GM12892 (cell line): Measurements from ENCODE around the gene NECTIN4.

ENCODE experiments used
- DNase-seq: peaks from one replicate; pipeline ENCODE4 v3.0.0; 2011; ENCODE audit not compliant: insufficient read length
- FAIRE-seq: peaks from 2 replicates; lab custom pipeline; 2011; peaks lifted over from hg19 to GRCh38; lab: Jason Lieb, UNC
- POLR2A ChIP-seq: IDR thresholded peaks from 2 replicates; pipeline ENCODE4 v1.6.1; 2011; ENCODE audit warnings: low read depth, low read length, control low read depth
- POLR2AphosphoS5 ChIP-seq: IDR thresholded peaks from 2 replicates; pipeline ENCODE4 v1.6.1; 2011; ENCODE audit warnings: low read depth, low read length, control low read depth
- TAF1 ChIP-seq: IDR thresholded peaks from 2 replicates; pipeline ENCODE4 v1.6.1; 2011; ENCODE audit warnings: low read depth, mild to moderate bottlenecking, control low read depth, low read length, borderline replicate concordance

Gene NECTIN4

DNA sequence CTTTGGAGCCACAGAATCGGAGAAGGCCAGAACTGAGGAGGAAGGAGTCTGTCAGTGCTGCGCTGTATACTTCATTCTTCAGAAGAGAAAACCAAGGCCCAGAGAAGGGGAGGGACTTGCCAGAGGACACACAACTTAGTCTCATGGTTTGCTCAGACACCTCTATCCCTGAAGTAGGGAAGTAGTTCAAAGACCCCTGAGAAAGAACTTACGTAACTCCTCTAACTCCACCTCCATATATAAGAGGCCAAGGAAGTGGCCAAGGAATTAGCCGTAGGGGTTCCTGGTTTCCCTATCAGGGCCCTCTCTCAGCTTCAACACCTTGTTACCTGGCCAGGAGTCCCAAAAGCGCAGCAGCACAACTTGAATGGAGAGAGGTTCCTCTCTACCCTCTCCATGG lies 580 bp upstream of the NECTIN4 start:
- DNase-seq (no peak), FAIRE-seq (no peak)
- TF ChIP-seq TAF1 (no peak), POLR2A (no peak), POLR2AphosphoS5 (no peak)

DNA sequence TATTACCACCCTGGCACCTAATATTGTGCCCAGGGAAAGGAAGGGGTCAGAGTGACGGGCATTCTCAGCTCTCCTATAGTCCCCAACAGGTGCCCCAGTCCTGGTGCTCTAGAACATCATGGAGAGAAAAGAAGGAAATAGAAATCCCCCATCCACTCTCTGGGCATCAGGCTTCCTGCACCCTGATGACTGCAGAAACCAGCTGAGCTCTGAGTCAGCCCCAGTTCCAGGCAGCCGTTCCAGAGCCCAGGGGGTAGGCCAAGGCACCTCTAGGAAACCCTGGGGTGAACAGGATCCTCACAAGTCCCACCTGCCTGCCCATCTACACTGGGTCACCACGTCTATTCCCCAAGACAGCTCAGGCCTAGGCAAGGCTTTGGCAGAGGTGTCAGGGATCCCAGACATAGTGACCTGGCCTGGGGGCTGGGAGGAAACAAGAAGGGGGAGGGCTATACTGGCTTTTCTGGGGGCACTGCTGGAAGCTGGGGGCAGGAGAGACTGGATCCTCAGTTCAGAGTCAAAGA lies 709 bp downstream of the NECTIN4 start:
- DNase-seq = no peak
- TF ChIP-seq POLR2AphosphoS5 (no peak), TAF1 (no peak), POLR2A (no peak)
- no peak for FAIRE-seq

DNA sequence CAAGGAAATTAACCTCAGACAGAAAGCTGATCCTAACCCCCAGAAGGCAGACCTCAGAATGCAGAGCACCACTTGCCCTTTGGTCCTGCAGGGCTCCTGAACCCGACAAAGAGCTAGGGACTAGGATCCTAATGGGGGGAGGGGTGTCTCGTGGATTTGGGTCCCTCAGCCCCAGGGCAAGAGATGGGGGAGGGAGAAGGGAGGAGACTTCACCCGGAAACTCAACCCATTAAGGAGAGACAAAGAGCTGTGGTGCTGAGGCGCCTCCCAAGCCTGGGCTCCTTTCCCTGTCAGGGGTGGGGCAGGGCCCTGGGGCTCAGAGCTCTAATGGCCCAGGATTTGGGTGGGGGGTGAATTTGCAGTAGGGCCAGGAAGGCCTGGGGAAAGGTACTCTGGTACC lies 2.9 kb downstream of the NECTIN4 start:
- no peak for DNase-seq
- FAIRE-seq = no peak
- no peak for TF ChIP-seq POLR2A
- TF ChIP-seq TAF1 = no peak
- no peak for TF ChIP-seq POLR2AphosphoS5

DNA sequence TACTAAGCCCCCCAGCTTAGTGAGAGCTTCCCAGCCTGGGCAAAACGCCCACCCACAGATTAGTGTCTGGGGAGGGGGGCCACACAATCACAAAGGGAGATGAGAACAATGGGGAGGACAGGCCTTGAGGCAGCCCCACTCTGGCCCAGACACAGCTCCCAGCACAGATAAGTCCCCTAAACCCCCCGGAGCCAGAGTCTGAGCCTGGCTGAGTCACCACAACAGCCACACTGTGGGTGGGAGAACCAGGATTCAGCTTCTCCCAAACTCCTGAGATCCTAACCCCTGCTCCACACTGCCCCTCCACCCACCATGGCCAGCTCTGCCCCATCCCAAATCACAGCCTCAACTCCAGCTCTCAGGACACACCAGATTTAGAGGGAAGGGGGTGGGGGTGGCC lies 4.2 kb downstream of the NECTIN4 start:
- FAIRE-seq = no peak
- DNase-seq = no peak
- TF ChIP-seq TAF1 (no peak), POLR2A (no peak), POLR2AphosphoS5 (no peak)

DNA sequence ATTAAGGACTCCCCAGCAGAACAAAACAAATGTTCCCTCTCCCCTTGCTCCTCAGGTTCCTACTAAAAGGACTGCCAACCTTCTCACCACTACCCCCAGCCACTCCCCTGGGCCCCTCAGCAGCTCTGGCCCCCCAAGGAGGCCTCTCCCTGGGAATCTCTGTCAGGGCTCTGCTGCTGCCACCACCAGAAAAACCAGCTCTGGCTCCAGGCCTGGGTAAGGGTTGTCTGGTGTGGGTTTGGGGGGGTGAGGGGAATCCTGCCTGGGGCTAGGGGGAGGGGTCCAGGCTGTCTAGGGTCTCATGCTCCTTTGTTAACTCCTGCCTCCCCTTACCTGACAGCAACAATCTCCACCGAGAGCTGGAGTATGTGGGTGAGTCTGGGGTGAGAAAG lies 4.8 kb downstream of the NECTIN4 start:
- FAIRE-seq (no peak), DNase-seq (no peak)
- TF ChIP-seq POLR2A = no peak
- TF ChIP-seq POLR2AphosphoS5 = no peak
- no peak for TF ChIP-seq TAF1

DNA sequence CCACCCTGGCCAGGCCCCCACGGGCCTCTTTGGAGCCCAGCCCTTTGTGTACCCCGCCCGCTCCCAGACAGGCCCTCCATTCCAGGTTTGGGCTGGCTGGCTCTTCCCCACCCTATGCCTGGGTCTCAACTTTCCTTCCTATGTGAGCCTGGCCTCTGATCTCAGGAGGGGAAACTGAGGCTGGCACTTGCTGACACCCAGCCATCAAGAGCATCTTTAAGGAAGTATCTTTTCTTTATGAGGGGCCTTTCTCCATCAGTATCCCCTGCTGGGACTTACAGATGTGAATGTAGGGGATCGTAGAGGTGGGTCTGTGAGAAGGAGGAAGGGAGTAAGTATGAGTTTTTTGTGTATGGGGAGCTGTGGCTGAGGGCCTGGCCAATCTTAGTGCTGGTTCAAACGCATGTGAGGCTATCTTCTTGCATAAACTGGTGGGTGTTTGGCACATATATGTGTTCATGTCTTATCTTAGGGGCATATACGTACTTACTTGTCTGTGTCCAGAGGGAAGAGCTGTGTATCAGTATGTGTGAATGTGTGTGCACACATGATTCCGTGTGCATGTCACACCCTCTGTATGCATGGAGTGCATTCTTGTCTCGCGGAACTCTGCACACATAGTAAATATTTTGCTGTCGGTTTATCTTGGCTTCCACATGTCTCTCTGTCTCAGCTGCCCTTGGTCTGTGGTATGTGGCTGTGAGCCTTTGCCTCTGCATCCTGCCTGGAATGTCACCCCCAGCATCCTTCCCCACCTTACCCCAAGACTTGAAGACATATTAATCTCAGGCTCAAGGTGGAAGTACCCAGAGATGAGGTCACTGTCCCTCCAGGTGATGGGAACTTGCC lies 5.4 kb downstream of the NECTIN4 start:
- DNase-seq (no peak), FAIRE-seq (peak; percentile 44)
- no peak for TF ChIP-seq TAF1
- TF ChIP-seq POLR2AphosphoS5 = no peak
- TF ChIP-seq POLR2A = no peak

DNA sequence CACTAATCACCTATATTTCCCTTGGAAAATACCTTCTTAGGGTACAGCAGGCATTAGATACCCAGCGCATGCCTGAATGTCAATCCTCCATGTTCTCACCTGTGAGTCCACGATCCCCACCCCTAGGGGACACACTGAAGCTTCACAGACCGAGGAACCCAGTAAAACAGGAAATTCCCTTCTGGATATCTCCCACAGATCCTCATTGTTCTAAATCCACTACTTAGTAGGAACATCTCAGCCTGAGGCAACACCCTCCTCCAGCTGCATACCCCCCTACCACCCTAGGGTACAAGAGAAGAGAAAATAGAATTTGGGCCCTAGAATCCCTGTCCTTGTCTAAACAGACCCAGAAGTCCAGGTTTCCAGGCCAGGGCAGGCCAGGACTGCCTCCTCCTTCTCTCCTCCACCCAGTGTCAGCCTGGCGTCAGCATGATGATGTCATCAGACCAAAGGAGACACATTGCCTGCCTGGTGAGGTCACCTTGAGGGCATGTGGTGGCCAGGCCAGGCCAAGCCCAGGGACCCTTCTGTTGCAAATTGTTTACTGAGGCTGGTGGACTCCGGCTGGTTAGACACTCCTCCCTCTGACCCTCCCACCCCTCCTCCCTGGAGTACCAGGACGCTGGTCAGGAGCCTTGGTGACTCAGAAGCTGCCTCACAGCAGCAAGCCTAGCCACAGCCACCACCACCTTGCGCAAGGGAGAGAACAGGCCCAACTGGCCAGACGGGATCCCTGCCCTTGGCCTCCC lies 6.2 kb downstream of the NECTIN4 start:
- FAIRE-seq (no peak), DNase-seq (no peak)
- TF ChIP-seq POLR2A (no peak), POLR2AphosphoS5 (no peak), TAF1 (no peak)

DNA sequence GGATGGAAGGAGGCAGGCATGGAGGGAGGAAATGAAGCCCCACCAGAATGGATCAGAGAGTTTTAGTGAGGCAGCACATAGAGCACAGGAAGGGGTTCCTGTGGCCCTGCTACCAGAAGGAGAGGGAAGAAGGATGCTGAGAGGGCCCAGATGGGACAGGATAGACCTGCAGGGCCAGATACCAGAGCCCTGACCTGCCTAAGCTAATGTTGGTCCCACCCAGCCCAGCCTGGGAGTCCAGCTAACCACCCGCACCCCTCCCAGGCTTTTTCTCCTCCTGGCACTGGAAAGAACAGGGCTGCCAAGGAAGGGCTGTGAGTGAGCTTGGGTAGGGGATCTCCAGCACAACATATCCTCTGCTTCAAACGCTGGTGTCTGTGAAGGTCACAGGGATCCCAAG lies 6.9 kb downstream of the NECTIN4 start:
- DNase-seq (no peak), FAIRE-seq (no peak)
- TF ChIP-seq POLR2A = no peak
- no peak for TF ChIP-seq TAF1
- TF ChIP-seq POLR2AphosphoS5 = no peak

DNA sequence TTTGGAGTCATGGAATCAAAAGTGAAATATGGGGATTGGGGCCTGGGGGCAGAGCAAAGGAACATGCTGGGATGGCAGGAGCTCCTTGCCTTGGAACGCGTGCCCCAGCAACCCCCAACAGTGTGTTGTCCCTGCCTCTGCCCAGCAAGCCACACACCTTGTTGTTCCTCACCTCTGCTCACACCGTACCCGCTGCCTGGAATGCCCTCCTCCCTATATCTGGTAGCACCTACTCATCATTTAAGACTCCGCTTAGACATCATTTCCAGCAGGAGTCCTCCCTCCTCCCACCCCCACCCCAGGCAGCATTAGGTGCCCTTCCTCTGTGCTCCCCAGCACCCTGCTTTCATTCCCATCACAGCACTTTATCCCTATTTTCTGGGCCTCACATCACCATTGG lies 7.8 kb downstream of the NECTIN4 start:
- FAIRE-seq (no peak), DNase-seq (no peak)
- TF ChIP-seq POLR2AphosphoS5 (no peak), TAF1 (no peak), POLR2A (no peak)

DNA sequence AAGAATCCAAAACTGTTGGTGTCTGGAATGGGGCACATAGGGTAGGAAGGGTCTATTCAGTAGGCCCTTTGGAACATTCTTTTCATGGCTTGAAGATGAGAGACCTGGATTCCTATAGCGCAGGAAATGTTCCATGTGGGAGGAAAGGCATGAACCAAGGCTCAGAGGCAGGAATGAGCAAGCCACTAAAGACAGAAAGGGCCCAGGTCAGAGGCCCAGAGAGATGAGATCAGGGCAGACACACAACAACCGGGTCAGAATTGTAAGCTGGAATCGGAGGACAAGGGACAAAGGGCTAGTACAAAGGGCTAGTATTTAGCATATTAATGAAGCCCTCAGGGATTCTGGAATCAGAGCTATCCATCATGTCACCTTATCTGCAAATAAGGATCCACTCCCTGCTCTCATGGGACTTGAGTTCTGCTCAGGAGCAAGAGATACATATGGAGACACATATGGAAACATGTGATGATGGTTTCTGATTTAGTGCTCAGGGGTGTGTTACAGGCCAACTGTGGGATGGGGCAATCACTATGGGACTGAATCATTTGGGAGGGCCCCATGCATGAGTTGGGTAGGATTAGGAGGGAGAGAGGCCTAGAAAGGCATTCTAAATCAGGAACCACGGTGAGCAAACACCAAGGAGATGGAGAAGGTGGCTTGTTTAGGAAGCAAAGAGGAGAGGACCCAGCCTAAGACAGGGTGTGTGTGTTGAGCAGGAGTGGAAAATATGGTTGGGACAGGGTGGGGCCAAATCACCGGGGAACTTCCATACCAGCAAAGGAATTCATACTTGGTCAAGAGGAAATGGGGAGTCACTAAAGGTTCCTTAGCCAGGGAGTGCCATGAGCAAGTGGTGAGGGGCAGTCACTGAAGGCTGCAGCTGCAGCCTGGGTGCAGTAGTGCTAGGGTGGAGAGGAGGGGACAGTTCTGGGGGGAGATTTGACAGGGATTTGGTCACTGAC lies 8.6 kb downstream of the NECTIN4 start:
- FAIRE-seq = no peak
- TF ChIP-seq TAF1 (no peak), POLR2AphosphoS5 (no peak), POLR2A (no peak)
- no peak for DNase-seq
